ENCODE data around the gene CDC45.
"Not testable (repeated sequence)": the region's sequence is repeated elsewhere in the genome, so short reads cannot be mapped to it uniquely, and the experiment has no call there.

The CDC45 gene

DNA sequence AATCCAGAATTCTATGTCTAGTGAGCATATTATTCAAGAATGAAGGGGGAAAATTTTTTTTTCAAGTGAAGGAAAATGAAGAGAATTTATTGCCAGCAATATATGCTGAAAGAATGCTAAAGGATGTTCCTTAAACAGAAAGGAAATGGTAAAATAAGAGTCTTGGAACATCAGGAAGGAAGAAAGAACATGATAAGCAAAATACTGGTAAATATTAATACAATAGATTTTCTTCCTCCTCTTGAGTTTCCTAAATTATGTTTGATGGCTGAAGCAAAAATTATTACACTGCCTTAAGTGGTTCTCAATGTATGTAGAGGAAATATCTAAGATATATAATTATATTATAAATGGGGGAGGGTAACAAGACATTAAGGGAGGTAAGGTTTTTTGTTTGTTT, 54.1 kb downstream of the CDC45 start:
- no peak for DNase-seq

DNA sequence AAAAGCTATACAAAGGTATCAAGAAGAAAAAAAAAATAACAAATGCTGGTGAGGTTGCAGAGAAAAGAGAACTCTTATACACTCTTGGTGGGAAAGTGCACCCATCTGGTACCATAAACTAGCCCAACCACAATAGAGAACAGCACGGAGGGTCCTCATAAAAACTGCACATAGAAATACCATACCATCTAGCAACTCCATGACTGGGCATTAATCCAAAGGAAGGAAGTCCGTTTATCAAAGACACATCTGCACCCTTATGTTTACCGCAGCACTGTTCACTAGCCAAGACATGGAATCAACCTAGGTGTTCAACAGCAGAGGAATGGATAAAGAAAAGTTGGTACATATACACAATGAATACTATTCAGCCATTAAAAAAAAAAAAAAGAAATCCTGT, 55.3 kb downstream of the CDC45 start:
- DNase-seq, result no peak

- no peak for DNase-seq
These were observed 56.8 kb downstream of the CDC45 start for GRCh38 chr22:19536564-19536963.

GRCh38 chr22:19537941-19538488, 58.3 kb downstream of the CDC45 start:
- DNase-seq, result no peak

DNA sequence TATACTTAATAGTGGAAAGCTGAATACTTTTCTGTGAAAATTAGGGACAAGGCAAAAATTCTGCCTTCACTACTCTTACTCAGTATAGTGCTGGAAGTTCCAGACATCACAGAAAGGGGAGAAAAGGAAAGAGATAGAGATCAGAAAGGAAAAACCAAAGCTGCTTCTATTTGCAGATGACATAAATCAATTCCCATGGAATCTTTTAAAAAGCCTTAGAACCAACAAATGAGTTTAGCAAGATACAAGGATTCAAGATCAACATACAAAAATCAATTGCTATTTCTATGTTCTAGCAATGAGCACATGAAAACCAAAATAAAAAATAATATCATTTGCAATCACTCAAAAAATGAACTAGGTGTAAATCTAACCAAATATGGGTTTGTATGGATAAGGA, 60.7 kb downstream of the CDC45 start:
- DNase-seq, result no peak

- no peak for DNase-seq
These were observed 64.4 kb downstream of the CDC45 start for GRCh38 chr22:19543970-19544708.

GRCh38 chr22:19545935-19546207, 66.2 kb downstream of the CDC45 start:
- no peak for DNase-seq

DNA sequence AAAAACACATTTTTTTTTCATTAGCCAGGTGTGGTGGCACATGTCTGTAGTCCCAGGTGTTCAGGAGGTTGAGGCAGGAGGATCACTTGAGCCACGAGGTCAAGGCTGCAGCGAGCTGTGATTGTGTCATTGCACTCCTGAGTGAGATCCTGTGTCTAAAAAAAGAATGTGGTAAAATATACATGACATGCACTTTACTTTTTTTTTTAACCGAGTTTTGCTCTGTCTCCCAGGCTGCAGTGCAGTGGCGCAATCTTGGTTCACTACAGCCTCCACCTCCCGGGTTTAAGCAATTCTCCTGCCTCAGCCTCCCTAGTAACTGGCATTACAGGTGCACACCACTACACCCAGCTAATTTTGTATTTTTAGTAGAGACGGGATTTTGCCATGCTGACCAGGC, 67.0 kb downstream of the CDC45 start:
- no peak for DNase-seq

DNA sequence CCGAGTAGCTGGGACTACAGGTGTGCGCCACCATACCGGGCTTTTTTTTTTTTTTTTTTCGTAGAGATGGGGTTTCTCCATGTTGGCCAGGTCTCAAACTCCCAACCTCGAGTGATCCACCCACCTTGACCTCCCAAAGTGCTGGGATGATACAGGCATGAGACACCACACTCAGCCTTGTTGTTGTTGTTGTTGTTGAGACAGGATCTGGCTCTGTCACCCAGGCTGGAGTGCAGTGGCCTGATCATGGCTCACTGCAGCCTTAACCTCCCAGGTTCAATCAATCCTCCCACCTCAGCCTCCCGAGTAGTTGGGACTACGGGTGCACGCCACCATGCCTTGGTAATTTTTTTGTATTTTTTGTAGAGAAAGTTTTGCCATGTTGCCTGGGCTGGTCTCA, 67.9 kb downstream of the CDC45 start:
- no peak for DNase-seq

DNA sequence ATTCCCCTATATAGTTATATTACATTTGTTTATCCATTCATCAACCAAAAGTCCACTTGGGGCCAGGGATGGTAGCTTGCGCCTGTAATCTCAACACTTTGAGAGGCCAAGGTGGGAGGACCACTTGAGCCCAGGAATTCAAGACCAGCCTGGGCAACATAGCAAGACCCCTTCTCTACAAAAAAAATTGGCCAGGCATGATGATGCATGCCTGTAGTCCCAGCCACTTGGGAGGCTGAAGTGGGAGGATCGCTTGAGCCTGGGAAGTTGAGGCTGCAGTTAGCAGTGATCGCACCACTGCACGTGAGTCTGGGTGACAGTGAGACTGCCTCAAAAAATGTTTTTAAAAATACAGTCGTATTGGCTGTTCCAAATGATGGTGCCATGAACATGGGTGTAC, 68.7 kb downstream of the CDC45 start:
- DNase-seq, result not testable (repeated sequence)

GRCh38 chr22:19548964-19549363, 69.2 kb downstream of the CDC45 start:
- no peak for DNase-seq

- no peak for DNase-seq
These were observed 69.7 kb downstream of the CDC45 start for GRCh38 chr22:19549428-19549827.

DNA sequence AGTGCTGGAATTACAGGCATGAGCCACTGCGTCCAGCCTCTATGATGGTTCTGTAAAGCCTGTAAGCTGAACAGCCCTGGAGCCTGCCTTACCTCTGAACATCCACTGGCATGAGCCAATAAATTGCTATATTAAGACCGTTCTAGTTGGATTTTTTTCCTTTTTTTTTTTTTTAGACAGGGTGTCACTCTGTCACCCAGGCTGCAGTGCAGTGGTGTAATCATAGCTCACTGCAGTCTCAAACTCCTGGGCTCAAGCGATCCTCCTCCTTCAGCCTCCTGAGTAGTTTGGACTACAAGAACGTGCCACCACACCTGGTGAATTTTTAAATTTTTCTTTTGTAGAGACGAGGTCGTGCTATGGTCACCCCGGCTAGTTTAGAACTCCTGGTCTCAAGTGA, 70.7 kb downstream of the CDC45 start:
- no peak for DNase-seq

GRCh38 chr22:19553201-19553600, 73.5 kb downstream of the CDC45 start:
- DNase-seq, result no peak

- DNase-seq, result no peak
These were observed 75.2 kb downstream of the CDC45 start for GRCh38 chr22:19554834-19555404.

- DNase-seq, result no peak
These were observed 75.9 kb downstream of the CDC45 start for GRCh38 chr22:19555651-19556050.

- no peak for DNase-seq
These were observed 77.3 kb downstream of the CDC45 start for GRCh38 chr22:19556963-19557545.

- no peak for DNase-seq
These were observed 79.6 kb downstream of the CDC45 start for GRCh38 chr22:19559324-19559811.

DNA sequence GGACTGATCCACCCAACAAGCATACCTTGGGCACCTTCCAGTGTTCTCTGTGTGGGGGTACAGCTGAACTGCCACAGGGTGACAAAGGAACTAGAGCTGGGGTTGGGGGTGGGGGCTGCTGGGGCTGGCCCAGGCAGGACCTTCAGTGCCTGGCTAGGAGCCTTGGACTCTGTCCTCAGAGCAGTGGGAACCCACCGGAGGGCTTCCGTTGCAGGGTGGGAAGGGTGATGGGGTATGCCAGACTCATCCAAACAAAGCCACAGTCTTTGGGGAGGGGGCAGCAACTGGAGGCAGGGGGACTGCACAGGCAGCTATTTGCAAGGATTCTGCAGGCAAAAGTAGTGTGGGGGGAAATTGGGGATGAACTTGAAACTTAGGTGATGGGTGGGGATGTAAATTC, 80.2 kb downstream of the CDC45 start:
- DNase-seq, result no peak

DNA sequence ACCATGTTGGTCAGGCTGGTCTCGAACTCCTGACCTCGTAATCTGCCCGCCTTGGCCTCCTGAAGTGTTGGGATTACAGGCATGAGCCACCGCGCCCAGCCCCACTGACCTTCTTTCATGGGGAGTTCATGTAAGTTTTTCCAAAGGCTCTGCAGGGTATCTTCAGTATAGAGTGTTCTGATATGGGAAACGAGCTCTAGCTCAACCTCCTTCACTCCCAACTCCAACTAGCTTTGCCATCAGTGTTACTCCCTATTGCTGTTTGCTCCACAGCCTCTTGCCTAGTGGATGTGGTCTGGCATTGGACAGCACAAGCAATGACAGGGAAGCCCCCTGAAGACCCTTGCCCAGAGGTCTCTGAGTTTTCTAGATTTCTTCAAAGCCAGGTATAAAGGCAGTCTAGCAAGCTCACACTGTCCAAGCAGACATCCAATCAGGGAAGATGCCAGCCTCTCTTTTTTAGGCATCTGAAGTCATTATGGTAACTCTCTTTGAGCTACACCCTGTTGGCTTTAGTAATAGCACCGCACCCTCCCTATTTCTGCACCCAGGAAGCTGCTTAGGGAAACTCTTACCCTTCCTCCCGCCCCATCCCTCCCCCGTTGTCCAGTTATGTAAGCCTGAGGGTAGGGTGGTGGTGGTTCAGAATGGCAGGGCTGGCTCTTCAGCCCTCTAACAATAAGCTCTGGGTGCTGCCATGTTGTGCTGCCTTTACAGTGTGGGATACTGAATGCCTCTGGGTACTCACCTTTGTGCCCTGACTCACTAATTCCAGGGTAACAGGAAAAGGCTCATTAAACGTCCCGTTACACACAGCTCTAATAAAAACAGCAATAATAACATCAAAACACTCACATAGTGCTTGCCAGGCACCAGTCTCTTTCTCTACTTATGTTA, 85.9 kb downstream of the CDC45 start:
- no peak for DNase-seq

GRCh38 chr22:19566279-19567156, 86.8 kb downstream of the CDC45 start:
- DNase-seq, result no peak

All from activated CD4-positive, alpha-beta T cell treated with anti-CD3 and anti-CD28 coated beads, Interleukin-2, amount 50 U/mL, for 16 hours (primary cell).